Osteoblast (primary cell): ENCODE results near the gene SLC2A5. TPM values are rescaled to one million over a fixed set of nuclear protein-coding genes. Genes with fewer than 3 reads are reported as not detected.
A peak's percentile ranks its signal among the peaks of the same experiment; 100 is the strongest.

ENCODE experiments used
- DNase-seq: peaks from one replicate; pipeline ENCODE4 v3.0.0; 2011; ENCODE audit warnings: low spot score, mixed read lengths; ENCODE audit not compliant: insufficient read length; ENCODE audit errors: missing footprints
- H2AFZ ChIP-seq: 2 replicates; pipeline ENCODE4 v1.6.0; 2011; ENCODE audit warnings: mild to moderate bottlenecking, low read length
- H3K27ac ChIP-seq: 2 replicates; pipeline ENCODE4 v1.5.1; 2011; ENCODE audit warnings: mild to moderate bottlenecking, low read depth, low read length, moderate library complexity
- H3K27me3 ChIP-seq: 2 replicates; pipeline ENCODE4 v1.6.0; 2012; ENCODE audit warnings: mild to moderate bottlenecking, control low read depth, inconsistent platforms, low read length, moderate library complexity; ENCODE audit not compliant: insufficient read depth
- H3K36me3 ChIP-seq: 2 replicates; pipeline ENCODE4 v1.5.1; 2011; ENCODE audit warnings: mild to moderate bottlenecking, low read length, control low read depth, moderate library complexity; ENCODE audit not compliant: insufficient read depth
- H3K4me1 ChIP-seq: 2 replicates; pipeline ENCODE4 v1.5.1; 2011; ENCODE audit warnings: mild to moderate bottlenecking, low read length, control low read depth, moderate library complexity; ENCODE audit not compliant: insufficient read depth
- H3K4me2 ChIP-seq: 2 replicates; pipeline ENCODE4 v1.6.0; 2011; ENCODE audit warnings: mild to moderate bottlenecking, low read length; ENCODE audit not compliant: insufficient read depth
- H3K4me3 ChIP-seq: fragments of 200-600 bp; sonication (generic); 3 replicates; pipeline ENCODE4 v1.5.1; 2012; ENCODE audit warnings: mild to moderate bottlenecking, low read length, inconsistent platforms; ENCODE audit not compliant: insufficient read depth
- H3K79me2 ChIP-seq: 2 replicates; pipeline ENCODE4 v1.6.0; 2012; ENCODE audit warnings: mild to moderate bottlenecking, low read length, control low read depth, inconsistent platforms; ENCODE audit not compliant: insufficient read depth
- H3K9me3 ChIP-seq: 2 replicates; pipeline ENCODE4 v1.5.1; 2011; ENCODE audit warnings: low read depth, low read length, control low read depth
- H4K20me1 ChIP-seq: 2 replicates; pipeline ENCODE4 v1.6.0; 2012; ENCODE audit warnings: mild to moderate bottlenecking, low read length, control low read depth; ENCODE audit not compliant: insufficient read depth
- total RNA-seq: library from RNA; depleted of rRNA; stranded (reverse); fragments of >200 nt; gene quantifications from 2 replicates; pipeline ENCODE4 v1.2.3, GENCODE V29; 2012
- TF ChIP-seq, protein P1 (sequence below): IDR thresholded peaks from 2 replicates; pipeline ENCODE4 v1.5.1; 2011; ENCODE audit warnings: mild to moderate bottlenecking, low read depth, low read length, moderate library complexity; ENCODE audit errors: extremely low read depth

Gene SLC2A5
- total RNA-seq, 1 donor: 22.4 TPM

DNA sequence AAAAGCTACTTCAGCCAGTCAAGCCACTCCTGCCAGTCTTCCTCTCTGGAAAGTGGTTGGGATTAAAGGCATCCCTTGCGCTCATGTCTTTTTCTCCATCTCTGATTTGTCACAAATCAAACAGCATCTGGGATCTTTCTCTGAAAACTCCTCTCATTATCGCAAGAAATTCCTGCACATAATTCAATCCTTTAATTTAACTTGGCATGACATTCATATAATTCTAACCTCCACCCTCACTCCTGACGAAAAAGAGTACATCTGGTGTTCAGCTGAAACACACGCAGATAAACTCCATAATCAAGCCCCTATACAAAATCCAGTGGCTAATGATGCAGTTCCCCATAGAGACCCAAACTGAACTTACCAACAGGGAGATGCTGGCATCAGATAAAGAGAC, 19.4 kb upstream of the SLC2A5 start:
- Histone ChIP-seq H3K36me3 (no peaks in the 10 kb centered on the region), H2AFZ (no peak overlapping the region), H3K79me2 (no peaks in the 10 kb centered on the region), H3K9me3 (no peaks in the 10 kb centered on the region), H4K20me1 (no peaks in the 10 kb centered on the region), H3K4me3 (no peak overlapping the region), H3K4me1 (peaks cover 26% of the 10 kb centered on the region), H3K4me2 (no peak overlapping the region), H3K27me3 (peaks cover 40% of the 10 kb centered on the region), H3K27ac (no peak overlapping the region)
- DNase-seq: no peak
- TF ChIP-seq, protein P1, sequence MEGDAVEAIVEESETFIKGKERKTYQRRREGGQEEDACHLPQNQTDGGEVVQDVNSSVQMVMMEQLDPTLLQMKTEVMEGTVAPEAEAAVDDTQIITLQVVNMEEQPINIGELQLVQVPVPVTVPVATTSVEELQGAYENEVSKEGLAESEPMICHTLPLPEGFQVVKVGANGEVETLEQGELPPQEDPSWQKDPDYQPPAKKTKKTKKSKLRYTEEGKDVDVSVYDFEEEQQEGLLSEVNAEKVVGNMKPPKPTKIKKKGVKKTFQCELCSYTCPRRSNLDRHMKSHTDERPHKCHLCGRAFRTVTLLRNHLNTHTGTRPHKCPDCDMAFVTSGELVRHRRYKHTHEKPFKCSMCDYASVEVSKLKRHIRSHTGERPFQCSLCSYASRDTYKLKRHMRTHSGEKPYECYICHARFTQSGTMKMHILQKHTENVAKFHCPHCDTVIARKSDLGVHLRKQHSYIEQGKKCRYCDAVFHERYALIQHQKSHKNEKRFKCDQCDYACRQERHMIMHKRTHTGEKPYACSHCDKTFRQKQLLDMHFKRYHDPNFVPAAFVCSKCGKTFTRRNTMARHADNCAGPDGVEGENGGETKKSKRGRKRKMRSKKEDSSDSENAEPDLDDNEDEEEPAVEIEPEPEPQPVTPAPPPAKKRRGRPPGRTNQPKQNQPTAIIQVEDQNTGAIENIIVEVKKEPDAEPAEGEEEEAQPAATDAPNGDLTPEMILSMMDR: no peak

- H3K27ac ChIP-seq: no peak overlapping the region
- no peaks in the 10 kb centered on the region for H3K9me3 ChIP-seq
- no peak overlapping the region for H2AFZ ChIP-seq
- peaks cover 29% of the 10 kb centered on the region for H3K27me3 ChIP-seq
- H3K4me2 ChIP-seq: no peak overlapping the region
- no peaks in the 10 kb centered on the region for H4K20me1 ChIP-seq
- no peak for DNase-seq
- H3K79me2 ChIP-seq: no peaks in the 10 kb centered on the region
- TF ChIP-seq, protein P1: no peak
- peaks cover 30% of the 10 kb centered on the region for H3K4me1 ChIP-seq
- no peak overlapping the region for H3K4me3 ChIP-seq
- no peaks in the 10 kb centered on the region for H3K36me3 ChIP-seq
These were observed 18.1 kb upstream of the SLC2A5 start for GRCh38 chr1:9087411-9088125.

- peaks cover 30% of the 10 kb centered on the region for H3K4me1 ChIP-seq
- peak overlapping the region; percentile 42 for H3K27ac ChIP-seq
- peaks cover 21% of the 10 kb centered on the region for H3K27me3 ChIP-seq
- no peaks in the 10 kb centered on the region for H3K36me3 ChIP-seq
- H3K4me2 ChIP-seq: no peak overlapping the region
- no peaks in the 10 kb centered on the region for H4K20me1 ChIP-seq
- H2AFZ ChIP-seq: no peak overlapping the region
- no peak overlapping the region for H3K4me3 ChIP-seq
- H3K9me3 ChIP-seq: no peaks in the 10 kb centered on the region
- no peaks in the 10 kb centered on the region for H3K79me2 ChIP-seq
- TF ChIP-seq, protein P1: no peak
- no peak for DNase-seq
These were observed 17.4 kb upstream of the SLC2A5 start for GRCh38 chr1:9086796-9087195.

GRCh38 chr1:9086045-9086444, 16.6 kb upstream of the SLC2A5 start:
- Histone ChIP-seq H3K4me3 (no peak overlapping the region), H3K27me3 (peaks cover 14% of the 10 kb centered on the region), H4K20me1 (no peaks in the 10 kb centered on the region), H3K79me2 (no peaks in the 10 kb centered on the region), H3K36me3 (no peaks in the 10 kb centered on the region), H2AFZ (no peak overlapping the region), H3K9me3 (no peaks in the 10 kb centered on the region), H3K27ac (peak overlapping the region; percentile 79), H3K4me1 (peaks cover 30% of the 10 kb centered on the region), H3K4me2 (peak overlapping the region; percentile 53)
- TF ChIP-seq, protein P1: no peak
- DNase-seq: no peak
